RWPE2 (cell line): ENCODE data around the gene ERVK3-1.

Experiments used
- ATAC-seq: fragments of 200-7000 bp; cut with Tn5 transposase; 3 replicates; pipeline ENCODE4 v1.9.1; 2021; ENCODE audit warnings: low read depth
- DNase-seq: peaks from one replicate; pipeline ENCODE4 v3.0.0-alpha.2; 2020; ENCODE audit warnings: low spot score
- H3K27ac ChIP-seq: fragments of 450-650 bp; 2 replicates; pipeline ENCODE4 v1.5.1; 2017; ENCODE audit warnings: mild to moderate bottlenecking; ENCODE audit not compliant: poor library complexity, severe bottlenecking
- H3K27me3 ChIP-seq: fragments of 250-450 bp; sonication (Bioruptor Pico); 2 replicates; pipeline ENCODE4 v1.5.1; 2021; ENCODE audit warnings: mild to moderate bottlenecking, moderate library complexity; ENCODE audit not compliant: insufficient read depth, poor library complexity, severe bottlenecking
- H3K36me3 ChIP-seq: fragments of 250-450 bp; sonication (Bioruptor Pico); 2 replicates; pipeline ENCODE4 v1.5.1; 2020; ENCODE audit warnings: low read depth, mild to moderate bottlenecking, moderate library complexity
- H3K4me1 ChIP-seq: fragments of 250-450 bp; sonication (Bioruptor Pico); 2 replicates; pipeline ENCODE4 v1.5.1; 2021; ENCODE audit warnings: mild to moderate bottlenecking, moderate library complexity; ENCODE audit not compliant: insufficient read depth, poor library complexity, severe bottlenecking
- H3K4me3 ChIP-seq: fragments of 250-450 bp; sonication (Bioruptor Pico); 2 replicates; pipeline ENCODE4 v1.5.1; 2021; ENCODE audit warnings: mild to moderate bottlenecking, moderate library complexity; ENCODE audit not compliant: severe bottlenecking
- H3K9me3 ChIP-seq: fragments of 250-450 bp; sonication (Bioruptor Pico); 2 replicates; pipeline ENCODE4 v1.5.1; 2021; ENCODE audit warnings: mild to moderate bottlenecking, moderate library complexity; ENCODE audit not compliant: severe bottlenecking
- TF ChIP-seq, protein P1 (sequence below): fragments of 450-650 bp; IDR thresholded peaks from one replicate; pipeline ENCODE4 v1.5.1; 2017; ENCODE audit warnings: mild to moderate bottlenecking, moderate library complexity; ENCODE audit not compliant: poor library complexity, severe bottlenecking

Gene ERVK3-1

GRCh38 chr19:58357481-58358145, 52.4 kb downstream of the ERVK3-1 start:
- no peak for ATAC-seq
- no peak overlapping the region for H3K4me3 ChIP-seq
- no peaks in the 10 kb centered on the region for H3K4me1 ChIP-seq
- no peaks in the 10 kb centered on the region for H3K27me3 ChIP-seq
- TF ChIP-seq, protein P1, sequence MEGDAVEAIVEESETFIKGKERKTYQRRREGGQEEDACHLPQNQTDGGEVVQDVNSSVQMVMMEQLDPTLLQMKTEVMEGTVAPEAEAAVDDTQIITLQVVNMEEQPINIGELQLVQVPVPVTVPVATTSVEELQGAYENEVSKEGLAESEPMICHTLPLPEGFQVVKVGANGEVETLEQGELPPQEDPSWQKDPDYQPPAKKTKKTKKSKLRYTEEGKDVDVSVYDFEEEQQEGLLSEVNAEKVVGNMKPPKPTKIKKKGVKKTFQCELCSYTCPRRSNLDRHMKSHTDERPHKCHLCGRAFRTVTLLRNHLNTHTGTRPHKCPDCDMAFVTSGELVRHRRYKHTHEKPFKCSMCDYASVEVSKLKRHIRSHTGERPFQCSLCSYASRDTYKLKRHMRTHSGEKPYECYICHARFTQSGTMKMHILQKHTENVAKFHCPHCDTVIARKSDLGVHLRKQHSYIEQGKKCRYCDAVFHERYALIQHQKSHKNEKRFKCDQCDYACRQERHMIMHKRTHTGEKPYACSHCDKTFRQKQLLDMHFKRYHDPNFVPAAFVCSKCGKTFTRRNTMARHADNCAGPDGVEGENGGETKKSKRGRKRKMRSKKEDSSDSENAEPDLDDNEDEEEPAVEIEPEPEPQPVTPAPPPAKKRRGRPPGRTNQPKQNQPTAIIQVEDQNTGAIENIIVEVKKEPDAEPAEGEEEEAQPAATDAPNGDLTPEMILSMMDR, result no peak
- H3K9me3 ChIP-seq, result no peaks in the 10 kb centered on the region
- DNase-seq, result no peak
- H3K36me3 ChIP-seq, result no peaks in the 10 kb centered on the region
- H3K27ac ChIP-seq, result no peak overlapping the region

GRCh38 chr19:58361900-58362271, 56.7 kb downstream of the ERVK3-1 start:
- Histone ChIP-seq H3K9me3 (no peaks in the 10 kb centered on the region), H3K4me1 (no peaks in the 10 kb centered on the region), H3K4me3 (peak overlapping the region; percentile 47), H3K36me3 (no peaks in the 10 kb centered on the region), H3K27ac (peak overlapping the region; percentile 74), H3K27me3 (no peaks in the 10 kb centered on the region)
- TF ChIP-seq, protein P1, result no peak
- peak; percentile 5 for ATAC-seq
- DNase-seq, result no peak

DNA sequence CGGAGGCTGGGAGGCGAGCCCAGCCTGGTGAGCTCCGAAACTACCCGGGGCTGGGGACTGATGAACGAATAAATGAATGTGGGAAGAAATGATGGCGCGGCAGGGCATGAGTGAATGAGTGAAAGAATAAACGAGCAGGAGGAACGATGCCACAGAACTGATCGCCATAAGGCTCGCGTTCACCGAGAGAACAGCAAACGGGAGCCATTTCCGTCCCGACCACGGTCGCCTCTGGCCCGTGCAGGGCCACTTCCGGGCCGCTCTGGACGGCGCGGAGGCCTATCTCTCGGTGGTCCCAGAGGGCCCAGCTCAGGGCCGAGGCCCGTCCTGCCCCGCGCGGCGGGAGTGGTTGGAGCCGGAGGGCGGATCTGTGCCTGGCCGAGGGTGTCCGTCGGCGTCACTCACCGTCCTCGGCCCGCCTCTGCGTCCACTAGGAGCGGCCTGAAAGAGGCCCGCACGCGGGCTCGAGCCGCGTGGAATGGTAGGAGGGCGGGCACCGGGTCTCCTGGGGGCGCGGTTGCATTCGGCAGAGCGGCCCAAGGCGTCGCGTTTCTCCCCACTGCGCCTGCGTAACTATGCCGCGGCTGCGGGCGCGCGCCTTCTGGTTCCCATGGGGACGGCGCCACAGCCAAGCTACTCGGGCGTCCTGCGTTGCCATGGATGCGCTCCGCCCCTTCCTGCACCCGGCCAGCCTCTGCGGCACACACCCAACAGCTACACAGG, 57.3 kb downstream of the ERVK3-1 start, which contains the start of gene ZNF497:
TSS of gene ZNF497 (minus strand) at position 480 of the 723 bp plus-strand sequence. CDS start 5,116 bp downstream, outside the sequence.
- H3K27ac ChIP-seq, result peak within 1 kb of the TSS; percentile 74
- H3K4me1 ChIP-seq, result no peaks in the 10 kb centered on the region
- H3K4me3 ChIP-seq, result peak within 1 kb of the TSS; percentile 47
- no peaks in the 10 kb centered on the region for H3K9me3 ChIP-seq
- TF ChIP-seq, protein P1, result no peak
- DNase-seq, result peak; percentile 92
- no peaks in the 10 kb centered on the region for H3K27me3 ChIP-seq
- no peaks in the 10 kb centered on the region for H3K36me3 ChIP-seq
- ATAC-seq, result peak; percentile 91

- Histone ChIP-seq H3K9me3 (no peaks in the 10 kb centered on the region), H3K4me3 (no peak overlapping the region), H3K4me1 (no peaks in the 10 kb centered on the region), H3K36me3 (no peaks in the 10 kb centered on the region), H3K27ac (no peak overlapping the region), H3K27me3 (no peaks in the 10 kb centered on the region)
- no peak for DNase-seq
- no peak for ATAC-seq
- TF ChIP-seq, protein P1, result no peak
Measured at GRCh38 chr19:58364146-58364545, 59.0 kb downstream of the ERVK3-1 start.
